GM12801 (cell line): ENCODE data around the gene PGA4.

Source experiments
- CTCF ChIP-seq: IDR thresholded peaks from one replicate; pipeline ENCODE4 v1.5.1; 2011; ENCODE audit warnings: control low read depth; ENCODE audit not compliant: insufficient read length; ENCODE audit errors: extremely low read depth

PGA4 gene

GRCh38 chr11:61183645-61184044 is 38.5 kb upstream of the PGA4 start:
- TF ChIP-seq CTCF = no peak

- no peak for TF ChIP-seq CTCF
Observed at GRCh38 chr11:61186504-61186903, 35.6 kb upstream of the PGA4 start.

GRCh38 chr11:61187505-61188130 is 34.5 kb upstream of the PGA4 start:
- TF ChIP-seq CTCF = peak; percentile 83

- TF ChIP-seq CTCF = no peak
Observed at GRCh38 chr11:61189933-61190332, 32.2 kb upstream of the PGA4 start.

GRCh38 chr11:61193596-61193995 is 28.6 kb upstream of the PGA4 start:
- TF ChIP-seq CTCF = no peak

GRCh38 chr11:61194169-61194671 is 27.9 kb upstream of the PGA4 start:
- no peak for TF ChIP-seq CTCF

- no peak for TF ChIP-seq CTCF
Observed at GRCh38 chr11:61194981-61195695, 27.0 kb upstream of the PGA4 start.
